Heart left ventricle (tissue), 16 donors: ENCODE data around the gene PRKG1. TPM values are rescaled to one million over a fixed set of nuclear protein-coding genes. Genes with fewer than 3 reads are reported as not detected.
A peak's percentile ranks its signal among the peaks of the same experiment; 100 is the strongest.

Experiments
- ATAC-seq, 4 donors: fragments of 200-7000 bp; cut with Tn5 transposase; one replicate each; pipeline ENCODE4 v1.9.1; 2020 to 2022; ENCODE audit warnings: moderate library complexity in 4 of 4, mild to moderate bottlenecking in 3 of 4, moderate number of reproducible peaks in 1 of 4
- DNase-seq, 5 donors: peaks; one replicate each; pipeline ENCODE4 v3.0.0-alpha.2; 2020
- H3K27ac ChIP-seq, 12 donors: fragments of 200-600 bp; sonication (generic) in 4 of 12; one replicate each; pipeline versions ENCODE4 v1.5.0 to v1.8.0; 2016 to 2022; ENCODE audit warnings: mild to moderate bottlenecking in 2 of 12
- H3K27me3 ChIP-seq, 9 donors: fragments of 200-600 bp; sonication (generic) in 2 of 9; one replicate each; pipeline versions ENCODE4 v1.5.1 to v1.8.0; 2016 to 2022; ENCODE audit warnings: mild to moderate bottlenecking in 3 of 9
- H3K36me3 ChIP-seq, 9 donors: fragments of 200-600 bp; sonication (generic) in 2 of 9; one replicate each; pipeline versions ENCODE4 v1.5.0 to v1.8.0; 2018 to 2022; ENCODE audit warnings: mild to moderate bottlenecking in 2 of 9
- H3K4me1 ChIP-seq, 12 donors: fragments of 200-600 bp; sonication (generic) in 4 of 12; one replicate each; pipeline versions ENCODE4 v1.5.0 to v1.8.0; 2016 to 2022; ENCODE audit warnings: mild to moderate bottlenecking in 3 of 12
- H3K4me3 ChIP-seq, 12 donors: fragments of 200-600 bp; sonication (generic) in 4 of 12; one replicate each; pipeline versions ENCODE4 v1.5.0 to v1.8.0; 2017 to 2022; ENCODE audit warnings: mild to moderate bottlenecking in 9 of 12, moderate library complexity in 4 of 12
- H3K9me3 ChIP-seq, 12 donors: fragments of 200-600 bp; sonication (generic) in 4 of 12; one replicate each; pipeline versions ENCODE4 v1.5.0 to v1.8.0; 2016 to 2022; ENCODE audit warnings: mild to moderate bottlenecking in 1 of 12
- POLR2A ChIP-seq, 2 donors: fragments of 450-650 bp; IDR thresholded peaks; one replicate each; pipeline ENCODE4 v1.6.1; 2017; ENCODE audit warnings: antibody characterized with exemption in 2 of 2, mild to moderate bottlenecking in 2 of 2, moderate library complexity in 2 of 2
- WGBS, 4 donors: extraction: QIAGEN DNeasy Blood & Tissue Kit in 2 of 4; methylation state at CpG; one replicate each; pipeline versions ENCODE4 v1.1.5 to v1.1.7; 2013 to 2018; 5-methylcytosine and 5-hydroxymethylcytosine counted together
- intact Hi-C, 10 donors: fragments of 100-400 bp; cut with DNase I; formaldehyde crosslinking; loops; one replicate each; pipeline versions ENCODE4 v1.11.1 to v1.14.2; 2022
- polyA plus RNA-seq, 2 donors: library from polyadenylated mRNA; stranded (reverse); fragments of 200-250 nt; gene quantifications; one replicate each; pipeline ENCODE4 v1.2.3, GENCODE V29; 2013
- total RNA-seq, 9 donors: library from RNA; depleted of rRNA in 2 of 9; stranded (reverse); fragments of >200 nt in 2 of 9; fragmentation: NEBNext Ultra II Directional in 3 of 9; extraction: Animal tissue kit (Norgen Biotek cat#: 25700) in 3 of 9; gene quantifications; one replicate each; pipeline versions ENCODE4 v1.1.0 to v1.2.4, GENCODE V29; 2016 to 2023
- TF ChIP-seq, protein P1 (sequence below), 12 donors: fragments of 200-600 bp; sonication (generic) in 4 of 12; IDR thresholded peaks; one replicate each; pipeline versions ENCODE4 v1.5.0 to v1.8.0; 2018 to 2022; ENCODE audit warnings: antibody characterized with exemption in 12 of 12, mild to moderate bottlenecking in 5 of 12
- donor health status: ischemic (EF 13 %, LVEDD 7.1; RV severe dilation, severe dysfunction).
- donor health status: healthy with polysubstance abuse.
- donor health status: DM: no; HTN: yes; CAD: no.
- donor health status: DM: no; HTN: no; CAD: no.
- donor health status: ischemic (EF 25% LVEDD 6.9; RV normal size, moderate dysfunction).
- donor health status: ischemic (EF 25% LVEDD 5.7; RV mildly dilated, moderate dysfunction).
- donor health status: healthy.
- donor health status: DM: yes; HTN: yes; CAD: no.
- donor health status: ischemic (EF 35%, LVEDD 5.7; RV mildly dilated, moderate dysfunction).
- donor health status: nonischemic (EF 11% LVEDD 7.7; RV severe dilation, severe dysfunction).
- donor health status: DM: yes; HTN: yes; CAD: no.
- donor health status: PGD.
- donor health status: ischemic (EF 29% LVEDD 5.4; RV normal size, mild dysfunction).
- donor health status: nonischemic (EF 23%, LVEDD 6.1; RV moderate dilation, normal function).

The PRKG1 gene
- total and polyA plus RNA-seq, 11 donors = 5.5 to 37.3 (median 29.3) TPM

DNA sequence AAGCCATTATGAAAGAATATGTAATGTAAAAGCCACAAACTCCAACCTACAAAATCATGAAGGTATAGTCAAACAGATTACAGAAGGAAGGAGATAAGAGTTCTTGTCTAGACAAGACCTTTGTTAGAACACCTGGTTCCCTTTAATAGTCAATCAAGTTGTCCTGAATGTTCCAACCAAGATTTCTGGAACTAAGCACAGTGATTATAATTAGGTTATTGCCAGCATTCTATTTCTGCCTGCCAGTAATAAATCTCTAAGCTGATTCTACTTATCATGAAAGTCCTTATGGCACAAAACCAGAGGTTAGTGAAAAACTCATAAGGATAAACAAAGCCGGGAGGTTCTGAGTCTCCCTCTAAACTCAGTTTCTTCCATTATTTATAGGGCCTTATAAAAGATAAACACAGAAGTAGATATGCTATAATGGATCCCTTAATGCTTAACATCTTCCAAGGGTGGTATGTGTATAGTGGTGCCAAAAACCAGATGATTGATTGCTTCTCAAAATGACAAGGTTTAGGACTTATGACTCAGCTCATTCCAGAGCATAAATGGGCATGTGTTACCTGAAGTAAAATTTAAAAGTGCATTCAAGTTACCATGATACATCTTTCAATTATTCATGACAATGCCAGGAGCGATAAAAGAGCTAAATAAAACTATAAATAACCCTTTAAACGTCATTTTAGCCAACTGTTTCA lies 387.9 kb downstream of the PRKG1 start:
- Histone ChIP-seq H3K27ac (peak overlapping the region in 8 of 12 donors; percentile 0 to 28 (median 8)), H3K9me3 (no peaks in the 10 kb centered on the region), H3K36me3 (no peaks in the 10 kb centered on the region), H3K27me3 (no peaks in the 10 kb centered on the region), H3K4me1 (peaks cover 0 to 40% (median 12%) of the 10 kb centered on the region in 12 donors), H3K4me3 (no peak overlapping the region)
- peak; percentile 30 to 70 (median 64) for ATAC-seq
- WGBS, 4 donors = 27 to 43% (median 31%) methylated on average over 3 of the region's 3 CpGs
- DNase-seq = no peak
- intact Hi-C loops = no loop called here
- TF ChIP-seq POLR2A (IDR thresholded peaks at IDR 0.05) = no peak

DNA sequence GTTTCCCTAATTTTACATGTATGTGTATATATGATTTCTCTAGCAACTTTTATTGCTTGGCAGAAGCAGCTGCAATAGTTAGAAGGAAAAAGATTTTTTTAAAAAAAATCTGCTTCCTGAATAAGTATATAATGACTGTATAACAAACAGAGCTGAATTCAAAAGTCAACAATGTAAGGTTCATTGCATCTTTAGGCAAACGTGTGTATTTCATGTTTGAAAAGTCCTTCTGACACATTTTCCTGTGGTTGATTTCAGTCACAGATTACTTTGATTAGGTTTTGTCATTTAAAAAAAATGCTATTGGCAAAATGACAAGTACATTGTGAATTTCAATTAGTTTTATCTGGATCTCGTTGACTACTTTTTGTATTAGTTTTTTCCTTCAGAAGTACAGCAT lies 394.1 kb downstream of the PRKG1 start:
- Histone ChIP-seq H3K4me1 (peaks cover 0 to 11% (median 1%) of the 10 kb centered on the region in 12 donors), H3K4me3 (no peak overlapping the region), H3K9me3 (no peaks in the 10 kb centered on the region), H3K36me3 (no peaks in the 10 kb centered on the region), H3K27me3 (no peaks in the 10 kb centered on the region), H3K27ac (no peak overlapping the region)
- TF ChIP-seq, protein P1, sequence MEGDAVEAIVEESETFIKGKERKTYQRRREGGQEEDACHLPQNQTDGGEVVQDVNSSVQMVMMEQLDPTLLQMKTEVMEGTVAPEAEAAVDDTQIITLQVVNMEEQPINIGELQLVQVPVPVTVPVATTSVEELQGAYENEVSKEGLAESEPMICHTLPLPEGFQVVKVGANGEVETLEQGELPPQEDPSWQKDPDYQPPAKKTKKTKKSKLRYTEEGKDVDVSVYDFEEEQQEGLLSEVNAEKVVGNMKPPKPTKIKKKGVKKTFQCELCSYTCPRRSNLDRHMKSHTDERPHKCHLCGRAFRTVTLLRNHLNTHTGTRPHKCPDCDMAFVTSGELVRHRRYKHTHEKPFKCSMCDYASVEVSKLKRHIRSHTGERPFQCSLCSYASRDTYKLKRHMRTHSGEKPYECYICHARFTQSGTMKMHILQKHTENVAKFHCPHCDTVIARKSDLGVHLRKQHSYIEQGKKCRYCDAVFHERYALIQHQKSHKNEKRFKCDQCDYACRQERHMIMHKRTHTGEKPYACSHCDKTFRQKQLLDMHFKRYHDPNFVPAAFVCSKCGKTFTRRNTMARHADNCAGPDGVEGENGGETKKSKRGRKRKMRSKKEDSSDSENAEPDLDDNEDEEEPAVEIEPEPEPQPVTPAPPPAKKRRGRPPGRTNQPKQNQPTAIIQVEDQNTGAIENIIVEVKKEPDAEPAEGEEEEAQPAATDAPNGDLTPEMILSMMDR (IDR thresholded peaks at IDR 0.05) = no peak
- no peak for TF ChIP-seq POLR2A (IDR thresholded peaks at IDR 0.05)
- intact Hi-C loops = no loop called here
- DNase-seq = no peak
- no peak for ATAC-seq
- WGBS, 4 donors = 44 to 53% (median 48%) methylated on average over 2 of the region's 2 CpGs

DNA sequence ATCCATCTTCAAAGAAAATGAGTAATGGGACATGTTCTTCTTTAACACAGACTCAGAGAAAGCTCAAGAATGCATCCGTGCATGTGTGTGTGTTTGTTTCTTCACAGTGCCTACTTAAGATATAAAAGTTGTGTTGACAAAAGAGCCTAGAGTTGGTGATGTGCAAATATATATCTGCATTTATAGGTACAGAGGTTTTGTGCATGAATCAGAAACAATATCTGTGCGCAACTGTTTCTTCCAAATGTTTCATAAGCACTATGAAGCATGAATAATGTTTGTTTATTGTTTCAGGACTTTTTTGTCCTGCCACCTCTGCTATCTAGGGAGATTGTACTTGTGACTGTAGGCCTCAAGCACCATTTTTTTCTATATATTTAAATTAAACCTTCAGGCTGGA lies 395.4 kb downstream of the PRKG1 start:
- WGBS, 4 donors = 92 to 93% (median 92%) methylated on average over 2 of the region's 2 CpGs
- Histone ChIP-seq H3K27ac (no peak overlapping the region), H3K36me3 (no peaks in the 10 kb centered on the region), H3K4me1 (peaks cover 0 to 11% (median 1%) of the 10 kb centered on the region in 12 donors), H3K4me3 (no peak overlapping the region), H3K27me3 (no peaks in the 10 kb centered on the region), H3K9me3 (no peaks in the 10 kb centered on the region)
- no peak for TF ChIP-seq POLR2A (IDR thresholded peaks at IDR 0.05)
- TF ChIP-seq, protein P1 (IDR thresholded peaks at IDR 0.05) = no peak
- intact Hi-C loops = no loop called here
- ATAC-seq (no peak), DNase-seq (no peak)

DNA sequence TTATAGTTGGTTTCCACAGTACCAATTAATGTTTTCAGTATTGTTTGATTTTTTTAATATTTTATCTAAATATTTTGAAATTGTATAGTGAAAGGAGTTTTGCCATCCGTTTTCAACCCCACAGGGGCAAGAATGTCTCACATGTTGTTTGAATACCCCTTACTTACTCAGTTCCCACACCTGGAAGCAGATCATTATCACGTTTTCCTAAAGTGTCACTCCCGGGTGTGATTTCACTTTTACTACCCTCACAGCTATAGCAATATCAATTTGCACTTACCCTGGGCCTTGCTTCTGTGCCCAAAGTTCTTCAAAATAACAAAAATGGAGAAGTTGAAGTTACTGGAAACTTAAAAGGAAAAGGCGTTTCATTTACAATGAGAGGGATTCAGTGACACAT lies 397.0 kb downstream of the PRKG1 start:
- intact Hi-C loops = no loop called here
- Histone ChIP-seq H3K9me3 (no peaks in the 10 kb centered on the region), H3K27ac (no peak overlapping the region), H3K27me3 (no peaks in the 10 kb centered on the region), H3K4me1 (peaks cover 0 to 11% (median 1%) of the 10 kb centered on the region in 12 donors), H3K36me3 (no peaks in the 10 kb centered on the region), H3K4me3 (no peak overlapping the region)
- TF ChIP-seq, protein P1 (IDR thresholded peaks at IDR 0.05) = no peak
- TF ChIP-seq POLR2A (IDR thresholded peaks at IDR 0.05) = no peak
- WGBS, 4 donors = 64 to 66% (median 66%) methylated on average over 4 of the region's 4 CpGs
- DNase-seq = no peak
- ATAC-seq = no peak

DNA sequence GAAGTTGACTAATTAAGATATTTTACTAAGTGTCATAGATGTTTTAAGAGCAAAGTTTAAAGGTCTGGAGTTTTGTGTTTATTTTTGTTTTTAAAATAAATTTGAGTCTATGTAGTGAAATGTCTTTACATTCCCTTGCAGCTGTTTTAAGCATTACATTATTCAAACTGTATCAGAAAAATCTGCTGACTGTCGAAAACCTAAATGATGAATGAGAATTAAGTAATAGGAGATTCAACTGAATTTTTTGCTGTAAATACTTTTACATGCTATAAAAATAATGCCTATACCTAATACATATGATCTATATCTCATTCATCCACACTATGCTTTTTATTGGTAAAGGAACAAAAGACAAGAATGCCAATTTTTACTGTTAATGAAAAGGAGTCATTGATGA lies 397.9 kb downstream of the PRKG1 start:
- no peak for DNase-seq
- intact Hi-C loops = no loop called here
- Histone ChIP-seq H3K27ac (no peak overlapping the region), H3K27me3 (no peaks in the 10 kb centered on the region), H3K36me3 (no peaks in the 10 kb centered on the region), H3K4me3 (no peak overlapping the region), H3K4me1 (peaks cover 0 to 5% (median under 1%) of the 10 kb centered on the region in 12 donors), H3K9me3 (no peaks in the 10 kb centered on the region)
- 39 to 93% (median 85%) methylated on average over 1 of the region's 1 CpG for WGBS, 4 donors
- no peak for TF ChIP-seq POLR2A (IDR thresholded peaks at IDR 0.05)
- TF ChIP-seq, protein P1 (IDR thresholded peaks at IDR 0.05) = no peak
- ATAC-seq = no peak
